ENCODE data around the gene ROBO2. TPM values are rescaled to one million over a fixed set of nuclear protein-coding genes. Genes with fewer than 3 reads are reported as not detected.

Gene ROBO2
- total and polyA plus RNA-seq, 10 of the 15 experiments (the other 5 are each of a cell fraction or from before 2014, with no cell fraction given), result 0.22 to 2.5 (median 0.81) TPM

- no peak for TF ChIP-seq NR2C2 (IDR thresholded peaks at IDR 0.05; ENCODE audit: borderline replicate concordance, control insufficient read depth, insufficient read length, low read depth)
- TF ChIP-seq CTCF (IDR thresholded peaks at IDR 0.05 in 2 of 3, conservative IDR thresholded peaks at IDR 0.05 in 1 of 3; ENCODE audit: control insufficient read depth in 2 of 3, extremely low read depth in 1 of 3, insufficient read depth in 1 of 3, low read depth in 3 of 3, low read length in 3 of 3), result no peak
- TF ChIP-seq IRF3 (IDR thresholded peaks at IDR 0.05), result no peak
Observed at GRCh38 chr3:77052051-77052501, 12.2 kb downstream of the ROBO2 start (continued).

- intact Hi-C loops (cut with micrococcal nuclease; ENCODE audit: unreplicated experiment), result no loop called here
- RAD21 ChIA-PET (ENCODE audit: unreplicated experiment), result no interaction called here
- in situ Hi-C loops (cut with MboI), result no loop called here
- Histone ChIP-seq H4K20me1 (ENCODE audit: control insufficient read depth, insufficient read depth) (no peaks in the 10 kb centered on the region), H3K4me2 (ENCODE audit: control insufficient read depth, insufficient read depth) (no peak overlapping the region), H3K27ac (ENCODE audit: control insufficient read depth, insufficient read depth) (no peak overlapping the region), H3K9me3 (replicated peaks; ENCODE audit: control insufficient read depth, insufficient read depth, low read length) (no peaks in the 10 kb centered on the region), H3K27me3 (replicated peaks in 1 of 2; ENCODE audit: control insufficient read depth in 2 of 2, insufficient read depth in 2 of 2, low read length in 1 of 2) (no peaks in the 10 kb centered on the region), H2AFZ (ENCODE audit: control insufficient read depth, low read depth, low read length) (no peak overlapping the region), H3K79me2 (ENCODE audit: control insufficient read depth, insufficient read depth, low read length) (no peaks in the 10 kb centered on the region), H3K4me3 (no peak overlapping the region), H3K36me3 (ENCODE audit: control insufficient read depth in 2 of 2, insufficient read depth in 2 of 2, low read length in 1 of 2) (no peaks in the 10 kb centered on the region), H3K4me1 (ENCODE audit: control insufficient read depth, insufficient read depth, low read length) (no peaks in the 10 kb centered on the region), H3K9ac (ENCODE audit: control insufficient read depth, insufficient read depth, low read length) (no peak overlapping the region)
- DNase-seq (ENCODE audit: low read depth, low spot score) (no peak), ATAC-seq (no peak), FAIRE-seq (no peak)
- WGBS (ENCODE audit: insufficient coverage, insufficient replicate concordance, low lambda C conversion rate, missing lambda C conversion rate), result 0% methylated on average over 2 of the region's 2 CpGs
- CTCF ChIA-PET, result no interaction called here
- POLR2A ChIA-PET, result no interaction called here
- BruUV-seq (replicated peaks), result no TSS peak
- SMC1A ChIA-PET (ENCODE audit: uncharacterized antibody, unreplicated experiment), result no interaction called here
- TF ChIP-seq TAF1 (IDR thresholded peaks at IDR 0.05; ENCODE audit: borderline replicate concordance, low read depth, low read length), result no peak
- TF ChIP-seq STAT1 (conservative IDR thresholded peaks at IDR 0.05), result no peak
- no peak for TF ChIP-seq BCLAF1 (IDR thresholded peaks at IDR 0.05)
- TF ChIP-seq ETV6 (conservative IDR thresholded peaks at IDR 0.05 in 1 of 2, IDR thresholded peaks at IDR 0.05 in 1 of 2; ENCODE audit: borderline replicate concordance in 1 of 2, low read depth in 1 of 2), result no peak
- no peak for TF ChIP-seq MAX (IDR thresholded peaks at IDR 0.05; ENCODE audit: low read depth, low read length)
- TF ChIP-seq RAD21 (IDR thresholded peaks at IDR 0.05; ENCODE audit: insufficient read depth, low read depth, low read length), result no peak
- TF ChIP-seq SMAD1 (IDR thresholded peaks at IDR 0.05; ENCODE audit: low read depth, partially characterized antibody), result no peak
- TF ChIP-seq RUNX3 (IDR thresholded peaks at IDR 0.05; ENCODE audit: low read length), result no peak
- no peak for TF ChIP-seq TCF3 (IDR thresholded peaks at IDR 0.05; ENCODE audit: borderline replicate concordance, insufficient read depth, low read depth, low read length)
- no peak for TF ChIP-seq MXI1 (IDR thresholded peaks at IDR 0.05; ENCODE audit: low read depth, low read length)
- no peak for TF ChIP-seq FOXM1 (IDR thresholded peaks at IDR 0.05; ENCODE audit: low read depth, low read length)
- no peak for TF ChIP-seq CREB1 (IDR thresholded peaks at IDR 0.05; ENCODE audit: low read depth)
Observed at GRCh38 chr3:77052733-77053670, 13.1 kb downstream of the ROBO2 start.

Measured in GM12878 (cell line).